ENCODE results near the gene PRDM8. TPM values are rescaled to one million over a fixed set of nuclear protein-coding genes. Genes with fewer than 3 reads are reported as not detected.

PRDM8 gene
- total and polyA plus RNA-seq, 2 of the 8 experiments (the other 6 are each of a cell fraction or from before 2014, with no cell fraction given), result not detected

DNA sequence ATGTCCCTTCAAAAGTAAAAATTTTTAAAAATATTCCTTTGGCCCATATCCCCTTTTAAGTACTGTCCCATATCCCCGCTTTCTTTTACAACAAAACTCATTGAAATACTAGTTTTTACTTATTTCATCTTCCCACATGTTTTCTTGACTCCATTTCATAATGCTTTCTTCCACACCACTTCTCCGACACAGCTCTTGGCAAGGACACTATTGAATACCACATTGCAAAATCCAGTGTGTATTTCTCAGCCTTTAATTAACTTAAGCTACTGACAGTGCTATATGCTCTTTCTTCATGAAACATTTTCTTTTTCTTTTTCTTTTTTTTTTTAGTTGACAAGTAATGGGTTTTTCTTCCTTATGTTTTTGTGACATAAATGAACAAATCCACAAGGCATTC, 28.8 kb downstream of the PRDM8 start:
- no peak overlapping the region for H2BK20ac ChIP-seq (ENCODE audit: low read length)
- no peak overlapping the region for H2BK15ac ChIP-seq (ENCODE audit: low read length)
- no peaks in the 10 kb centered on the region for H3K79me1 ChIP-seq (ENCODE audit: low read depth, low read length)
- no peak overlapping the region for H3K27ac ChIP-seq (ENCODE audit: low read depth, low read length)
- H3K18ac ChIP-seq (ENCODE audit: extremely low read depth, low read length), result no peak overlapping the region
- TF ChIP-seq CBX5 (IDR thresholded peaks at IDR 0.05; ENCODE audit: low read depth, low read length) (no peak), SIRT6 (IDR thresholded peaks at IDR 0.05; ENCODE audit: low read length) (no peak), SP4 (IDR thresholded peaks at IDR 0.05; ENCODE audit: low read length) (no peak), SP2 (IDR thresholded peaks at IDR 0.05; ENCODE audit: low read length) (no peak), GABPA (IDR thresholded peaks at IDR 0.05; ENCODE audit: borderline replicate concordance, insufficient read depth, low read length) (no peak), TAF7 (optimal IDR thresholded peaks at IDR 0.05; ENCODE audit: borderline replicate concordance, low read depth, low read length) (no peak), RXRA (IDR thresholded peaks at IDR 0.05; ENCODE audit: insufficient read depth, low read depth, low read length) (no peak), MAFK (IDR thresholded peaks at IDR 0.05; ENCODE audit: low read depth, low read length) (no peak), JUND (IDR thresholded peaks at IDR 0.05; ENCODE audit: low read length) (no peak)
- TF ChIP-seq, protein P1, sequence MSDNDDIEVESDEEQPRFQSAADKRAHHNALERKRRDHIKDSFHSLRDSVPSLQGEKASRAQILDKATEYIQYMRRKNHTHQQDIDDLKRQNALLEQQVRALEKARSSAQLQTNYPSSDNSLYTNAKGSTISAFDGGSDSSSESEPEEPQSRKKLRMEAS (IDR thresholded peaks at IDR 0.05), result no peak
- TF ChIP-seq, protein P2, sequence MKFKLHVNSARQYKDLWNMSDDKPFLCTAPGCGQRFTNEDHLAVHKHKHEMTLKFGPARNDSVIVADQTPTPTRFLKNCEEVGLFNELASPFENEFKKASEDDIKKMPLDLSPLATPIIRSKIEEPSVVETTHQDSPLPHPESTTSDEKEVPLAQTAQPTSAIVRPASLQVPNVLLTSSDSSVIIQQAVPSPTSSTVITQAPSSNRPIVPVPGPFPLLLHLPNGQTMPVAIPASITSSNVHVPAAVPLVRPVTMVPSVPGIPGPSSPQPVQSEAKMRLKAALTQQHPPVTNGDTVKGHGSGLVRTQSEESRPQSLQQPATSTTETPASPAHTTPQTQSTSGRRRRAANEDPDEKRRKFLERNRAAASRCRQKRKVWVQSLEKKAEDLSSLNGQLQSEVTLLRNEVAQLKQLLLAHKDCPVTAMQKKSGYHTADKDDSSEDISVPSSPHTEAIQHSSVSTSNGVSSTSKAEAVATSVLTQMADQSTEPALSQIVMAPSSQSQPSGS (IDR thresholded peaks at IDR 0.05; ENCODE audit: low read length), result no peak
- TF ChIP-seq, protein P3, sequence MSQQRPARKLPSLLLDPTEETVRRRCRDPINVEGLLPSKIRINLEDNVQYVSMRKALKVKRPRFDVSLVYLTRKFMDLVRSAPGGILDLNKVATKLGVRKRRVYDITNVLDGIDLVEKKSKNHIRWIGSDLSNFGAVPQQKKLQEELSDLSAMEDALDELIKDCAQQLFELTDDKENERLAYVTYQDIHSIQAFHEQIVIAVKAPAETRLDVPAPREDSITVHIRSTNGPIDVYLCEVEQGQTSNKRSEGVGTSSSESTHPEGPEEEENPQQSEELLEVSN (IDR thresholded peaks at IDR 0.05), result no peak
- H3K14ac ChIP-seq (ENCODE audit: insufficient read length), result no peak overlapping the region
- H3K56ac ChIP-seq (replicated peaks; ENCODE audit: insufficient read length, low read depth, low read length), result no peak overlapping the region
- no peak overlapping the region for H3K9ac ChIP-seq (replicated peaks in 1 of 4; ENCODE audit: extremely low read depth in 1 of 4, low read depth in 3 of 4, low read length in 3 of 4)
- no peaks in the 10 kb centered on the region for H3K4me1 ChIP-seq (replicated peaks in 1 of 4; ENCODE audit: control insufficient read depth in 3 of 4, insufficient read depth in 4 of 4, low read length in 3 of 4)
- H2BK12ac ChIP-seq (ENCODE audit: low read depth, low read length), result no peak overlapping the region
- no peaks in the 10 kb centered on the region for H3K23me2 ChIP-seq (ENCODE audit: low read depth, low read length)
- no peaks in the 10 kb centered on the region for H3K79me2 ChIP-seq (ENCODE audit: control insufficient read depth in 1 of 2, insufficient read depth in 2 of 2, low read length in 2 of 2)
- POLR2A ChIA-PET (ENCODE audit: partially characterized antibody), result no interaction called here
- no peaks in the 10 kb centered on the region for H3K9me3 ChIP-seq (ENCODE audit: insufficient read depth in 2 of 2, low read depth in 1 of 2, low read length in 1 of 2)
- 41% methylated on average over 2 of the region's 2 CpGs; no CpG with 5 or more reads in 1 of the 2 experiments for WGBS, 2 experiments (ENCODE audit: extremely low coverage in 1 of 2, insufficient coverage in 1 of 2, insufficient read length in 1 of 2, insufficient replicate concordance in 2 of 2, low coverage in 1 of 2, low lambda C conversion rate in 2 of 2, missing lambda C conversion rate in 1 of 2)
- no peak overlapping the region for H2BK120ac ChIP-seq (replicated peaks; ENCODE audit: low read depth, low read length)
- no peak overlapping the region for H2BK5ac ChIP-seq (ENCODE audit: low read depth, low read length)
- H4K5ac ChIP-seq (ENCODE audit: insufficient read length, low read depth, low read length), result no peak overlapping the region
- no peak overlapping the region for H3K4ac ChIP-seq (replicated peaks; ENCODE audit: insufficient read length, low read depth, low read length)
- CTCF ChIA-PET (ENCODE audit: partially characterized antibody), result no interaction called here
- no peak overlapping the region for H3K4me3 ChIP-seq (ENCODE audit: extremely low read depth in 1 of 4, insufficient read depth in 2 of 4, low read depth in 3 of 4, low read length in 4 of 4)
- H4K20me1 ChIP-seq (replicated peaks in 1 of 2; ENCODE audit: control insufficient read depth in 1 of 2, insufficient read depth in 2 of 2, low read length in 2 of 2), result no peaks in the 10 kb centered on the region
- H2AFZ ChIP-seq (ENCODE audit: low read length), result no peak overlapping the region
- H3K4me2 ChIP-seq (ENCODE audit: insufficient read depth in 1 of 2, low read depth in 2 of 2, low read length in 2 of 2), result no peak overlapping the region
- no peak overlapping the region for H2AK5ac ChIP-seq (ENCODE audit: low read depth, low read length)
- no peak overlapping the region for H4K91ac ChIP-seq (replicated peaks; ENCODE audit: insufficient read length, low read length)
- no peak overlapping the region for H3K23ac ChIP-seq (ENCODE audit: insufficient read length)
- H3K27me3 ChIP-seq (replicated peaks in 1 of 4; ENCODE audit: control insufficient read depth in 3 of 4, extremely low read depth in 1 of 4, insufficient read depth in 3 of 4, low read length in 3 of 4), result 0 out of 7 replicates have a peak, but pooled peaks cover 0 to 4% (median 0%) of the 10 kb centered on the region in 4 experiments
- FAIRE-seq, result no peak
- H3K36me3 ChIP-seq (ENCODE audit: control insufficient read depth in 2 of 4, insufficient read depth in 4 of 4, low read length in 3 of 4), result no peaks in the 10 kb centered on the region
- H4K8ac ChIP-seq (ENCODE audit: extremely low read depth, insufficient read depth, low read length), result no peak overlapping the region
- DNase-seq (ENCODE audit: low read depth in 1 of 2, low spot score in 2 of 2), result no peak

Data from H1 (cell line).